CD4-positive, CD25-positive, alpha-beta regulatory T cell (primary cell): ENCODE measurements around the gene C21orf91. TPM values are rescaled to one million over a fixed set of nuclear protein-coding genes. Genes with fewer than 3 reads are reported as not detected.

Source experiments
- ATAC-seq, 2 donors: fragments of 150-1000 bp; cut with Tn5 transposase; one replicate each; pipeline ENCODE4 v1.10.0; 2021; ENCODE audit warnings: low read depth in 2 of 2, moderate number of reproducible peaks in 2 of 2, moderate library complexity in 1 of 2
- DNase-seq, 3 donors: peaks; one replicate each; pipeline versions ENCODE4 v3.0.0 to v3.0.0-alpha.2; 2012 to 2022; ENCODE audit warnings: mixed read lengths in 1 of 3
- H3K27ac ChIP-seq: one replicate; pipeline ENCODE4 v1.7.0; 2013; ENCODE audit warnings: mild to moderate bottlenecking, low read length; ENCODE audit not compliant: insufficient read depth, poor library complexity, severe bottlenecking
- H3K27me3 ChIP-seq: one replicate; pipeline ENCODE4 v1.7.0; 2013; ENCODE audit warnings: low read length; ENCODE audit not compliant: control insufficient read depth, insufficient read depth
- H3K36me3 ChIP-seq: one replicate; pipeline ENCODE4 v1.7.0; 2013; ENCODE audit warnings: mild to moderate bottlenecking, low read length, moderate library complexity; ENCODE audit not compliant: control insufficient read depth, insufficient read depth
- H3K4me1 ChIP-seq: 2 replicates; pipeline ENCODE4 v1.7.0; 2013; ENCODE audit warnings: mild to moderate bottlenecking, low read length; ENCODE audit not compliant: insufficient read depth, control insufficient read depth, poor library complexity, severe bottlenecking
- H3K4me3 ChIP-seq: one replicate; pipeline ENCODE4 v1.7.0; 2013; ENCODE audit warnings: low read depth, mild to moderate bottlenecking, low read length, moderate library complexity
- H3K9me3 ChIP-seq, 2 experiments: 1 replicate in 1 of 2; 2 replicates in 1 of 2; pipeline ENCODE4 v1.7.0; 2013; ENCODE audit warnings: low read length in 2 of 2, mild to moderate bottlenecking in 1 of 2, moderate library complexity in 1 of 2; ENCODE audit not compliant: control insufficient read depth in 2 of 2
- H3K27ac Mint-ChIP-seq, 3 donors: one replicate each; pipeline ENCODE4 v1.8.0; 2020 to 2022; ENCODE audit warnings: mild to moderate bottlenecking in 3 of 3, mixed read lengths in 3 of 3, moderate library complexity in 2 of 3
- H3K27me3 Mint-ChIP-seq: one replicate; pipeline ENCODE4 v1.8.0; 2022; ENCODE audit warnings: mild to moderate bottlenecking, mixed read lengths
- H3K36me3 Mint-ChIP-seq: one replicate; pipeline ENCODE4 v1.8.0; 2020; ENCODE audit warnings: mixed read lengths
- H3K4me1 Mint-ChIP-seq, 4 donors: one replicate each; pipeline ENCODE4 v1.8.0; 2020 to 2022; ENCODE audit warnings: mixed read lengths in 4 of 4, mild to moderate bottlenecking in 1 of 4
- H3K4me3 Mint-ChIP-seq, 4 donors: one replicate each; pipeline ENCODE4 v1.8.0; 2020 to 2022; ENCODE audit warnings: mild to moderate bottlenecking in 4 of 4, mixed read lengths in 4 of 4, moderate library complexity in 3 of 4
- H3K9me3 Mint-ChIP-seq, 7 donors: one replicate each; pipeline ENCODE4 v1.8.0; 2020 to 2022; ENCODE audit warnings: mixed read lengths in 7 of 7, mild to moderate bottlenecking in 3 of 7, moderate library complexity in 2 of 7
- polyA plus RNA-seq, 4 donors: library from polyadenylated mRNA; unstranded; fragments of 300-500 nt; fragmentation: Illumina TruSeq; gene quantifications; one replicate each; pipeline ENCODE4 v1.2.3, GENCODE V29; 2021
- total RNA-seq: library from RNA; stranded (reverse); gene quantifications from one replicate; pipeline ENCODE4 v1.2.3, GENCODE V29; 2022

C21orf91 gene
- 62.8 TPM for total RNA-seq
- polyA plus RNA-seq, result 10 to 100 TPM; 59.3 to 74.6 (median 69.8) TPM

DNA sequence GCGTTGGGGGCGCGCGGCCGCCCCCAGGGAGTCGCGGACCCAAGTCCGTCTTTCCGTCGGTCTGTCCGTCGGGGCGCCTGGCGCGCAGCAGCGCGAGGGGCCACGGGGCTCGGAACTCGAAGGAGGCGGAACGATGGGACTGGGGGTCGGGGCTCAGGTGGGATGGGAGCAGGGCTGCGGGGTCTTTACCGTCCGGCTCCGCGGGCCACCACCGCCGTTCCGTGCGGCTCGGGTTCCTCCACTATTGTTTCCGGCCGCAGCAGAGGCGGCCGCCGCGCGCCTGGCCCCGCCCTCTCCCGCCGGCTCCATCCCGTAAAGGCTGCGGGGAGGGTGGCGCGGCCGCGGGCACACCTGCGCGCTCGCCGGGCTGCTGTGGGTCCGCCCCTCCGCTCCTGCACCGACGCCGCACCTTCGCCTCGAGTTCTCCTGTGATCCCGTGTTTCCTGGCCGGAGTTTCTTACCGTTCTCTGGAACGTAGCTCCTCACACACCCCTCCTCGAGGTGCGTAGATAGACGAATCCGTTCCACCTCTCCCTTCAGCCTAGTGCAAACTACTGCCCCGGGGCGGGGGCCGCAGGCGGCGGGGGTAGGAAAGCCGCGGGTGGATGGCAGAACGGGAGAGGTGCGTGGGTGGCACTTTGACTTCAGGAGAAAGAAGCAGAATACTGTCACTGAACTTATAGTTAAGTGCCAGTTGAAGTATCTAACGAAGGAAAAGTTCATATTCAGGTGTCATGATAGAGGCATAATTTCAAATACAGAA, at the start of gene C21orf91:
TSS of gene C21orf91 (minus strand) at position 243 of the 763 bp plus-strand sequence. CDS start 1,038 bp downstream, outside the sequence.
- Histone ChIP-seq H3K9me3 (no peaks in the 10 kb centered on the region), H3K36me3 (peaks cover 18% of the 10 kb centered on the region), H3K4me3 (peak within 1 kb of the TSS; percentile 100), H3K27ac (peak within 1 kb of the TSS; percentile 87), H3K27me3 (no peaks in the 10 kb centered on the region), H3K4me1 (peaks cover 48% of the 10 kb centered on the region)
- Mint-ChIP-seq H3K27me3 (no peaks in the 10 kb centered on the region), H3K36me3 (peaks cover 14% of the 10 kb centered on the region), H3K4me3 (peak within 1 kb of the TSS; percentile 96 to 99 (median 98)), H3K4me1 (peaks cover 24 to 51% (median 35%) of the 10 kb centered on the region in 4 donors), H3K9me3 (peaks cover 0 to 3% (median 0%) of the 10 kb centered on the region in 7 donors), H3K27ac (peak within 1 kb of the TSS; percentile 99 to 100 (median 99))
- DNase-seq, result peak; percentile 81 to 94 (median 90)
- ATAC-seq, result peak; percentile 88 to 90

DNA sequence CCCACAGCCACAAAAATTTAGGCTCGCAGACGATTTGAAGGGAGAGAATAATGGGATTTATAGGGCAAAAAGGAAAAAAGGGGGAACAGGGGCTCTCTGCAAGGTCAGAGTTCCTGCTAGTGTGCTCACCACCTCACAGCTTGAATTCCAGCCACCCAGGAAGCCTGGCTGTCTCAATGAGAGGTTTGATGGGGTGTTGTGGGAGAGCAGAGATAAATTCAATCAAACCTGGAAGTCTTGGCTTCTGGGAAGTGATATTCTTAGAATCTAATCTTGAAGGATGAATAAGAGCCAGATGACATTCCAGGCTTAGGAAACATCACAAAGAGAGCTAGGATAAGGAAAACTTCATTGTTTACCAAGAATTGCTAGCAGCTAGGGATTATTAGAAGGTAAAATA, 47.4 kb upstream of the C21orf91 start:
- Mint-ChIP-seq H3K4me1 (peaks cover 0 to 2% (median 0%) of the 10 kb centered on the region in 4 donors), H3K9me3 (peaks cover 0 to 8% (median 2%) of the 10 kb centered on the region in 7 donors), H3K27ac (no peak overlapping the region), H3K4me3 (no peak overlapping the region), H3K27me3 (peaks cover 9% of the 10 kb centered on the region), H3K36me3 (no peaks in the 10 kb centered on the region)
- no peaks in the 10 kb centered on the region for H3K27me3 ChIP-seq
- no peaks in the 10 kb centered on the region for H3K36me3 ChIP-seq
- DNase-seq (no peak), ATAC-seq (no peak)
- H3K4me3 ChIP-seq, result no peak overlapping the region
- no peaks in the 10 kb centered on the region for H3K9me3 ChIP-seq
- no peaks in the 10 kb centered on the region for H3K4me1 ChIP-seq
- H3K27ac ChIP-seq, result no peak overlapping the region

GRCh38 chr21:17859661-17860060, 40.5 kb upstream of the C21orf91 start:
- DNase-seq, result no peak
- Mint-ChIP-seq H3K36me3 (peaks cover 4% of the 10 kb centered on the region), H3K27me3 (peaks cover 9% of the 10 kb centered on the region), H3K9me3 (peaks cover 0 to 8% (median 0%) of the 10 kb centered on the region in 7 donors), H3K4me3 (no peak overlapping the region), H3K27ac (no peak overlapping the region), H3K4me1 (peaks cover 0 to 3% (median 0%) of the 10 kb centered on the region in 4 donors)
- Histone ChIP-seq H3K36me3 (no peaks in the 10 kb centered on the region), H3K4me1 (no peaks in the 10 kb centered on the region), H3K27ac (no peak overlapping the region), H3K27me3 (no peaks in the 10 kb centered on the region), H3K4me3 (no peak overlapping the region), H3K9me3 (no peaks in the 10 kb centered on the region)
- no peak for ATAC-seq

- Histone ChIP-seq H3K36me3 (no peaks in the 10 kb centered on the region), H3K27me3 (no peaks in the 10 kb centered on the region), H3K9me3 (no peaks in the 10 kb centered on the region), H3K27ac (no peak overlapping the region), H3K4me1 (no peaks in the 10 kb centered on the region), H3K4me3 (no peak overlapping the region)
- ATAC-seq, result no peak
- Mint-ChIP-seq H3K27ac (no peak overlapping the region), H3K4me3 (no peak overlapping the region), H3K36me3 (peaks cover 4% of the 10 kb centered on the region), H3K4me1 (peaks cover 0 to 3% (median 0%) of the 10 kb centered on the region in 4 donors), H3K9me3 (peaks cover 0 to 8% (median 0%) of the 10 kb centered on the region in 7 donors), H3K27me3 (peaks cover 9% of the 10 kb centered on the region)
- no peak for DNase-seq
Measured at GRCh38 chr21:17858747-17859146, 39.6 kb upstream of the C21orf91 start.

DNA sequence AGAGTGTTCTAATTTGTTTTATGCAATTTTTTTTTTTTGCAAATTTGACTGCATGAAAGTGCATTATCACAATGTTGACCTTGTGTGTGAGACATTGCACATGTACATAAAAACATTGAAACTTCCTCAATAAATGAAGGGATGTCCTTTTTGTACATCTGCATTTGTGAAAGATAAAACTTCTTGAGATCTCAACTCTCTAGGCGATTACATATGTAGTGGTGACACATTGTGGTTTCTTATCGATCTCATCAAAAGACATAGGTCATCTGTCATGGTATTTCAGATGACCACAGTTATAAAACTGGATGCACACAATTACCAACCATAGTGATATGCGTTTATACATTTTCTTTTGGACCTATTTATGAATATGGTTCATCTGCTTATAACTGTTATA, 35.6 kb upstream of the C21orf91 start:
- ATAC-seq (no peak), DNase-seq (no peak)
- no peak overlapping the region for H3K27ac Mint-ChIP-seq
- H3K36me3 Mint-ChIP-seq, result peaks cover 4% of the 10 kb centered on the region
- H3K27me3 Mint-ChIP-seq, result peaks cover 4% of the 10 kb centered on the region
- H3K4me3 Mint-ChIP-seq, result no peak overlapping the region
- H3K9me3 Mint-ChIP-seq, result peaks cover 0 to 6% (median 0%) of the 10 kb centered on the region in 7 donors
- H3K4me1 Mint-ChIP-seq, result peaks cover 0 to 3% (median 0%) of the 10 kb centered on the region in 4 donors
- no peaks in the 10 kb centered on the region for H3K4me1 ChIP-seq
- no peak overlapping the region for H3K27ac ChIP-seq
- H3K36me3 ChIP-seq, result no peaks in the 10 kb centered on the region
- no peaks in the 10 kb centered on the region for H3K27me3 ChIP-seq
- H3K4me3 ChIP-seq, result no peak overlapping the region
- H3K9me3 ChIP-seq, result peaks cover 0 to 6% of the 10 kb centered on the region in 2 experiments

DNA sequence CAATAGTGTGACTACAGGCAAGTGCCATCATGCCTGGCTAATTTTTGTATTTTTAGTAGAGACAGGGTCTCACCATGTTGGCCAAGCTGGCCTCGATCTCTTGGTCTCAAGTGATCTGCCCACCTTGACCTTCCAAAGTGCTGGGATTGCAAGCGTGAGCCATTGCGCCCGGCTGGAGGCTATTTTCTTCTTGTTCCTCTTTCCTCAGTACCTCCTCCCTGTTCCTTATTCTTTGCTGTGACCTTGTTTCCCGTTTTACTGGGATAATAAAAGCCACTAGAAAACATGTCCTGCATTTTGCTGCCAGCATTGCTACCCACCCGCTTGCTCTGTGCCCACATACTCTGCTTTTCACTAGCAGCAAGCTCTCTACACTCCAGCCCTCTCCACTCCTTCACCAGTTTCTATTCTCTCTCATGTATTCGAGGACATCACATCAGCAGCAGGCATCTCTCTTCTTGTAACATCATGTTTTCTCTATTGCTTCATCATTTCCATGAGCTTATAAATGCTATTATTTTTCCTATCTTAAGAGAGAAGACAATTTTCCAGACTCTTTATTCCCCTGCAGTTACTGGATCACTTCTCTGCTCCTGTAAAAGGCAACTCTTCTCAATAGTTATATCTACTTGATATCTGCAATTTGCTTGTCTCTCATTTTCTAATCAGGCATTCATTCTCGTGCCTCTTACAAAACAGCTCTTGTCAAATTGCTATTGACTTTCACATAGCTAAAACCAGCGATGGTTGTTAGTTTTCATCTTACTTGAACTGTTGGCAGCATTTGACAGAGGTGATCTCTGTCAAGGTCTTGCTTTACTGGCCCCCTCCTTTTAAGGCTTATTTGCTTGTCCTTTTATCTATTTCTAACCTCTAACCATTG, 34.5 kb upstream of the C21orf91 start:
- H3K27ac ChIP-seq, result no peak overlapping the region

DNA sequence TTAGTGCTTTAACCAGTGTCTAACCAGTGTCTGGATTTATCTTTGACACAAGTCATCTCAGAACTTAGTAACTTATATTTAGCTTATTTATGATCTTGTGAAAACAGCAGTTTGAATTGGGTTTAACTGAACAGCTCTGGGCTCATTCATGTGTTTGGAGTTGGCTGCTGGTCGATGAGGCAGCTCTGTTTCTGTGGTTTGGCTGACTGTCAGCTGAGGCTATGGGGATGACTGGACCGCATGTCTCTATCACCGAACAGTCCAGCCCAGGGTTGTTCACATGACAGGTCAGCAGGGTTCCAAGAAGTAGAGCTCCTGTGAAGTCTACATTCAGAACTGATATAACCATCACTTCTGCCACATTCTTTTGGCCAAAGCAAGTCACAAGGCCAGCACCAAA, 29.1 kb upstream of the C21orf91 start:
- Mint-ChIP-seq H3K4me1 (no peaks in the 10 kb centered on the region), H3K9me3 (no peaks in the 10 kb centered on the region), H3K27ac (no peak overlapping the region), H3K27me3 (no peaks in the 10 kb centered on the region), H3K36me3 (no peaks in the 10 kb centered on the region), H3K4me3 (no peak overlapping the region)
- DNase-seq, result peak in 1 of 3 donors; percentile 1
- H3K36me3 ChIP-seq, result no peaks in the 10 kb centered on the region
- H3K27me3 ChIP-seq, result no peaks in the 10 kb centered on the region
- ATAC-seq, result no peak
- H3K4me3 ChIP-seq, result no peak overlapping the region
- H3K27ac ChIP-seq, result no peak overlapping the region
- peaks cover 0 to 6% of the 10 kb centered on the region in 2 experiments for H3K9me3 ChIP-seq
- H3K4me1 ChIP-seq, result no peaks in the 10 kb centered on the region

More for the DNA sequence above, 34.5 kb upstream of the C21orf91 start:
- Histone ChIP-seq H3K4me1 (no peaks in the 10 kb centered on the region), H3K36me3 (no peaks in the 10 kb centered on the region), H3K27me3 (no peaks in the 10 kb centered on the region), H3K4me3 (no peak overlapping the region), H3K9me3 (peaks cover 0 to 6% of the 10 kb centered on the region in 2 experiments)
- DNase-seq (no peak), ATAC-seq (no peak)
- Mint-ChIP-seq H3K27me3 (peaks cover 4% of the 10 kb centered on the region), H3K36me3 (peaks cover 4% of the 10 kb centered on the region), H3K4me1 (peaks cover 0 to 3% (median 0%) of the 10 kb centered on the region in 4 donors), H3K4me3 (no peak overlapping the region), H3K27ac (no peak overlapping the region), H3K9me3 (peaks cover 0 to 6% (median 0%) of the 10 kb centered on the region in 7 donors)
